CD4-positive, alpha-beta T cell treated with Interleukin-15 for 1 hour (primary cell): ENCODE data around the gene ADAMTSL4.

Source experiments
- DNase-seq: peaks from one replicate; pipeline ENCODE4 v3.0.0-alpha.2; 2020

ADAMTSL4 gene

GRCh38 chr1:150548632-150549495 is at the start of gene ADAMTSL4:
TSS of gene ADAMTSL4 (plus strand) at chr1:150549408. CDS start at chr1:150552289, 2,881 bp downstream.
- no peak for DNase-seq

GRCh38 chr1:150505431-150505830 is 43.8 kb upstream of the ADAMTSL4 start:
- no peak for DNase-seq

GRCh38 chr1:150507912-150508864 is 41.0 kb upstream of the ADAMTSL4 start, which contains the start of gene ECM1:
TSS of gene ECM1 (plus strand) at chr1:150508109. CDS start at chr1:150508210, 101 bp downstream.
- peak; percentile 29 for DNase-seq

- DNase-seq: no peak
Observed at GRCh38 chr1:150508982-150509381, 40.2 kb upstream of the ADAMTSL4 start.

GRCh38 chr1:150511551-150511950 is 37.7 kb upstream of the ADAMTSL4 start:
- no peak for DNase-seq

- DNase-seq: no peak
Observed at GRCh38 chr1:150511985-150512660, 37.1 kb upstream of the ADAMTSL4 start.

- no peak for DNase-seq
Observed at GRCh38 chr1:150512846-150513245, 36.4 kb upstream of the ADAMTSL4 start.

GRCh38 chr1:150513351-150513791 is 35.8 kb upstream of the ADAMTSL4 start:
- DNase-seq: no peak

- no peak for DNase-seq
Observed at GRCh38 chr1:150514260-150514659, 34.9 kb upstream of the ADAMTSL4 start.

- DNase-seq: no peak
Observed at GRCh38 chr1:150514913-150515327, 34.3 kb upstream of the ADAMTSL4 start.

GRCh38 chr1:150515328-150516049 is 33.7 kb upstream of the ADAMTSL4 start, which contains the start of gene FALEC:
TSS of gene FALEC (plus strand) at chr1:150515752.
- DNase-seq: peak; percentile 94

- DNase-seq: no peak
Observed at GRCh38 chr1:150516050-150516591, 33.1 kb upstream of the ADAMTSL4 start.

- no peak for DNase-seq
Observed at GRCh38 chr1:150516616-150517015, 32.6 kb upstream of the ADAMTSL4 start.

- DNase-seq: no peak
Observed at GRCh38 chr1:150521196-150521968, 27.8 kb upstream of the ADAMTSL4 start.

GRCh38 chr1:150525348-150525747 is 23.9 kb upstream of the ADAMTSL4 start:
- DNase-seq: no peak

GRCh38 chr1:150528196-150528595 is 21.0 kb upstream of the ADAMTSL4 start:
- no peak for DNase-seq

GRCh38 chr1:150529017-150529416 is 20.2 kb upstream of the ADAMTSL4 start:
- DNase-seq: no peak

- no peak for DNase-seq
Observed at GRCh38 chr1:150530491-150531159, 18.6 kb upstream of the ADAMTSL4 start.

GRCh38 chr1:150532860-150533259 is 16.3 kb upstream of the ADAMTSL4 start:
- DNase-seq: no peak

- no peak for DNase-seq
Observed at GRCh38 chr1:150534002-150534401, 15.2 kb upstream of the ADAMTSL4 start.
